ENCODE data around the gene PDLIM1. TPM values are rescaled to one million over a fixed set of nuclear protein-coding genes. Genes with fewer than 3 reads are reported as not detected.

Gene PDLIM1
- total and polyA plus RNA-seq, 9 of the 15 experiments (the other 6 are each of a cell fraction or from before 2014, with no cell fraction given) = 19.8 to 164 (median 39.1) TPM

- no peak overlapping the region for H3K27ac ChIP-seq (ENCODE audit: extremely low read depth, low read depth, low read length)
- H3K4me2 ChIP-seq (ENCODE audit: insufficient read depth, low read length) = no peak overlapping the region
- H3K36me3 ChIP-seq (ENCODE audit: control insufficient read depth, insufficient read depth, low read length) = peaks cover 71% of the 10 kb centered on the region; the same call in 2 of the 3 replicates
- intact Hi-C loops (cut with micrococcal nuclease) = no loop called here
- 98% methylated on average over 4 of the region's 8 CpGs for WGBS (ENCODE audit: insufficient coverage, low coverage, missing lambda C conversion rate)
- DNase-seq (ENCODE audit: extremely low read depth in 1 of 4, low spot score in 3 of 4) = no peak
- ATAC-seq = no peak
- H4K20me1 ChIP-seq (replicated peaks; ENCODE audit: control insufficient read depth, insufficient read depth, low read length) = no peaks in the 10 kb centered on the region
- FAIRE-seq = no peak
- H3K9me3 ChIP-seq (replicated peaks; ENCODE audit: control insufficient read depth, insufficient read depth, low read depth, low read length) = no peaks in the 10 kb centered on the region
- 0 out of 3 replicates have a peak, but pooled peaks cover 7% of the 10 kb centered on the region for H3K79me2 ChIP-seq (ENCODE audit: control insufficient read depth, insufficient read depth, low read length)
- no peaks in the 10 kb centered on the region for H3K27me3 ChIP-seq (ENCODE audit: control insufficient read depth in 2 of 2, insufficient read depth in 2 of 2, low read length in 2 of 2)
- CTCF ChIA-PET (ENCODE audit: low intra/inter-chr PET ratio) = no interaction called here
- no peak overlapping the region for H2AFZ ChIP-seq (ENCODE audit: low read depth, low read length)
- no TSS peak for BruUV-seq (replicated peaks)
- no peaks in the 10 kb centered on the region for H3K9me1 ChIP-seq (ENCODE audit: control insufficient read depth, insufficient read depth, low read length)
- peaks cover 5 to 25% of the 10 kb centered on the region in 2 experiments; a peak in 4 of 5 replicates for H3K4me1 ChIP-seq (replicated peaks in 1 of 2; ENCODE audit: control insufficient read depth in 2 of 2, insufficient read depth in 2 of 2, low read length in 2 of 2)
- in situ Hi-C loops (cut with MboI) = no loop called here
- POLR2A ChIA-PET = interaction anchor here (1.0 kb wide), 1 partner anchor 74 kb away, joined by 3 read pairs; no protein-coding TSS in a partner anchor
- no peak overlapping the region for H3K4me3 ChIP-seq
- no peak overlapping the region for H3K9ac ChIP-seq (ENCODE audit: insufficient read depth in 1 of 2, low read depth in 2 of 2, low read length in 2 of 2)
- TF ChIP-seq EZH2 (IDR thresholded peaks at IDR 0.05; ENCODE audit: borderline replicate concordance, low read depth, low read length) (no peak), ZNF197 (CRISPR knock-in tag; IDR thresholded peaks at IDR 0.05; ENCODE audit: low read depth) (no peak), CBFB (CRISPR knock-in tag; IDR thresholded peaks at IDR 0.05) (no peak), SAFB (IDR thresholded peaks at IDR 0.05; ENCODE audit: borderline replicate concordance, low read depth, low read length) (no peak), MCM7 (IDR thresholded peaks at IDR 0.05) (no peak), USF2 (CRISPR knock-in tag; IDR thresholded peaks at IDR 0.05) (no peak), THRB (CRISPR knock-in tag; conservative IDR thresholded peaks at IDR 0.05) (no peak), HCFC1 (IDR thresholded peaks at IDR 0.05; ENCODE audit: low read depth, low read length) (no peak), CREB3 (tag; conservative IDR thresholded peaks at IDR 0.05; ENCODE audit: low read depth) (no peak), ZNF518B (CRISPR knock-in tag; IDR thresholded peaks at IDR 0.05) (no peak), ZNF408 (CRISPR knock-in tag; IDR thresholded peaks at IDR 0.05; ENCODE audit: low read depth) (no peak), ZNF551 (CRISPR knock-in tag; IDR thresholded peaks at IDR 0.05) (no peak), IRF2 (CRISPR knock-in tag; IDR thresholded peaks at IDR 0.05) (no peak), TFAP4 (CRISPR knock-in tag; IDR thresholded peaks at IDR 0.05; ENCODE audit: borderline replicate concordance) (no peak), PHTF2 (CRISPR knock-in tag; IDR thresholded peaks at IDR 0.05) (no peak), ZSCAN32 (CRISPR knock-in tag; IDR thresholded peaks at IDR 0.05) (no peak)
These were observed 25.2 kb downstream of the PDLIM1 start for GRCh38 chr10:95265572-95265971.

All from K562 (cell line).